GM12865 (cell line): ENCODE data around the gene FXYD3.

Experiments used
- DNase-seq: peaks from one replicate; pipeline ENCODE4 v3.0.0; 2010; ENCODE audit warnings: low read depth
- H3K4me3 ChIP-seq: 2 replicates; pipeline ENCODE4 v1.5.1; 2011; ENCODE audit warnings: mild to moderate bottlenecking, low read depth, low read length, control low read depth
- CTCF ChIP-seq: IDR thresholded peaks from 2 replicates; pipeline ENCODE4 v1.5.1; 2011; ENCODE audit warnings: low read length, control low read depth, low read depth, inconsistent platforms; ENCODE audit not compliant: insufficient read depth; ENCODE audit errors: missing control alignments

FXYD3 gene

DNA sequence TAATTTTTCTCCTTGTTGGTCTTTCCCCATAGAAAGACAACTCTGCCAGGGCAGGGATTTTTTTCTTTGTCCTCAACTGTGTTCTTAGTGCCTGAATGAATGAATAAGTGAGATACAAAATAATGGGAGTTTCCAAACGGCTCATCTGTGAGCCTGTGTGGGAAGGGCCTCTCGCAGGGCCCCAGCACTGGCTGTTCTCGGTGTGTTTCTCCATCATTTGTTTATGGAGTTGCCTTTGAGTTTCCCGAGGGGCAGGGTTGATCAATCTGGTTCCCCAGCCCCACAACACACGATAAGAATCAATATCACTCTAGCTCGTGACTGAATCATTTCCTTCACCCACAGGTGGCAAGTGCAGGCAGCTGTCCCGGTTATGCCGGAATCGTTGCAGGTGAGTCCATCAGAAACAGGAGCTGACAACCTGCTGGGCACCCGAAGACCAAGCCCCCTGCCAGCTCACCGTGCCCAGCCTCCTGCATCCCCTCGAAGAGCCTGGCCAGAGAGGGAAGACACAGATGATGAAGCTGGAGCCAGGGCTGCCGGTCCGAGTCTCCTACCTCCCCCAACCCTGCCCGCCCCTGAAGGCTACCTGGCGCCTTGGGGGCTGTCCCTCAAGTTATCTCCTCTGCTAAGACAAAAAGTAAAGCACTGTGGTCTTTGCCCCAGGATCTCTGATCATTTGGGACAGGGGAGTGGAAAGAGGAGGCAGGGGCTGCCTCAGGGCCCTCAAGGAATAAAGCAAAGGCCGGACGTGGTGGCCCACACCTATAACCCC is 53.8 kb downstream of the FXYD3 start:
- no peak for DNase-seq
- H3K4me3 ChIP-seq: no peak overlapping the region
- TF ChIP-seq CTCF: no peak

- H3K4me3 ChIP-seq: no peak overlapping the region
- DNase-seq: no peak
- TF ChIP-seq CTCF: no peak
These were observed 54.9 kb downstream of the FXYD3 start for GRCh38 chr19:35170359-35171061.

- no peak for TF ChIP-seq CTCF
- no peak for DNase-seq
- no peak overlapping the region for H3K4me3 ChIP-seq
These were observed 56.1 kb downstream of the FXYD3 start for GRCh38 chr19:35171730-35172129.
